ENCODE measurements around the gene USP49.

GRCh38 chr6:41846666-41847237 is 48.4 kb downstream of the USP49 start:
- TF ChIP-seq ZIC2 (tag by site-specific recombination; IDR thresholded peaks at IDR 0.05) (no peak), ZNF274 (IDR thresholded peaks at IDR 0.05; ENCODE audit: low read length) (no peak), ZNF274 (tag by site-specific recombination; IDR thresholded peaks at IDR 0.05; ENCODE audit: borderline replicate concordance) (no peak), CTCF (tag by site-specific recombination; IDR thresholded peaks at IDR 0.05) (peak; percentile 62), ZBTB26 (tag by site-specific recombination; optimal IDR thresholded peaks at IDR 0.05) (no peak), ZBTB1 (tag by site-specific recombination; IDR thresholded peaks at IDR 0.05) (no peak), SALL2 (tag by site-specific recombination; IDR thresholded peaks at IDR 0.05; ENCODE audit: borderline replicate concordance) (no peak), ZNF311 (tag by site-specific recombination; IDR thresholded peaks at IDR 0.05; ENCODE audit: borderline replicate concordance) (no peak), PATZ1 (tag by site-specific recombination; IDR thresholded peaks at IDR 0.05) (no peak), YY1 (tag by site-specific recombination; IDR thresholded peaks at IDR 0.05) (no peak), ZNF23 (tag by site-specific recombination; IDR thresholded peaks at IDR 0.05; ENCODE audit: borderline replicate concordance) (no peak), ZBTB21 (tag by site-specific recombination; IDR thresholded peaks at IDR 0.05) (no peak)

Data from HEK293 (cell line).